Lower lobe of right lung (tissue), 2 donors: Measurements from ENCODE around the gene PARM1. TPM values are rescaled to one million over a fixed set of nuclear protein-coding genes. Genes with fewer than 3 reads are reported as not detected.

ENCODE experiments used
- ATAC-seq, 2 donors: fragments of 200-7000 bp; cut with Tn5 transposase; one replicate each; pipeline ENCODE4 v1.9.1; 2020 to 2022; ENCODE audit warnings: mild to moderate bottlenecking in 2 of 2, moderate library complexity in 2 of 2
- DNase-seq: peaks from one replicate; pipeline ENCODE4 v3.0.0-alpha.2; 2020
- H3K27ac ChIP-seq: fragments of 200-600 bp; one replicate; pipeline ENCODE4 v1.8.0; 2022
- H3K27me3 ChIP-seq: fragments of 200-600 bp; one replicate; pipeline ENCODE4 v1.8.0; 2022; ENCODE audit warnings: low read depth
- H3K36me3 ChIP-seq: fragments of 200-600 bp; one replicate; pipeline ENCODE4 v1.8.0; 2022; ENCODE audit warnings: mild to moderate bottlenecking
- H3K4me1 ChIP-seq: fragments of 200-600 bp; one replicate; pipeline ENCODE4 v1.8.0; 2022
- H3K4me3 ChIP-seq: fragments of 200-600 bp; one replicate; pipeline ENCODE4 v1.8.0; 2022; ENCODE audit warnings: mild to moderate bottlenecking
- H3K9me3 ChIP-seq: fragments of 200-600 bp; one replicate; pipeline ENCODE4 v1.8.0; 2022
- CTCF ChIP-seq: fragments of 200-600 bp; IDR thresholded peaks from one replicate; pipeline ENCODE4 v1.8.0; 2022; ENCODE audit warnings: antibody characterized with exemption, mild to moderate bottlenecking
- intact Hi-C: fragments of 100-400 bp; cut with DNase I; formaldehyde crosslinking; loops from one replicate; pipeline ENCODE4 v1.11.0; 2022
- total RNA-seq: library from RNA; stranded (reverse); fragmentation: NEBNext Ultra II Directional; extraction: Animal tissue kit (Norgen Biotek cat#: 25700); gene quantifications from one replicate; pipeline ENCODE4 v1.2.1, GENCODE V29; 2021
- donor health status: DM: no; HTN: yes; CAD: no; lungs with severe emphysema.

The PARM1 gene
- total RNA-seq, 1 donor from 2014 or later, result 64.1 TPM

DNA sequence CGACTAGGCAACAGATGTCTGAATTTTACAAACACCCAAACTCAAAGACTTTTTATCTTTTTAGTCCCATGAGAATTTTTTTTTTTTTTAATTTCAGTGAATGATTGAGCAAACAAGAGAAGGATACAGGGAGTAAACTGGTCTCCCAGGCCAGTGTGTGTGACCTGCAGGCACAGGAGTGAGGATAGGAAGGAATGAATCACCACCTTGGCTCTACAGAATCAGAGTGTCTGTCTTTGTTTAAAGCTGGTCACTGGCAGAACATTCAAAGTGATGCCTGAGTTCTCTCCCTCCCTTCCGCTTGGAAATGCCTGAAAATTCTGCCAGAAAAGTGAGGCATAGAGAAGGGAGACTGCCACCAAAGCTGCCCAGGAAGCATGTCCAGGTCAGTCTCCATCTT, 69.5 kb downstream of the PARM1 start:
- H3K4me3 ChIP-seq, result no peak overlapping the region
- H3K36me3 ChIP-seq, result no peaks in the 10 kb centered on the region
- H3K27me3 ChIP-seq, result no peaks in the 10 kb centered on the region
- DNase-seq, result no peak
- H3K4me1 ChIP-seq, result no peaks in the 10 kb centered on the region
- ATAC-seq, result no peak
- no peaks in the 10 kb centered on the region for H3K9me3 ChIP-seq
- intact Hi-C loops, result no loop called here
- TF ChIP-seq CTCF, result no peak
- no peak overlapping the region for H3K27ac ChIP-seq

DNA sequence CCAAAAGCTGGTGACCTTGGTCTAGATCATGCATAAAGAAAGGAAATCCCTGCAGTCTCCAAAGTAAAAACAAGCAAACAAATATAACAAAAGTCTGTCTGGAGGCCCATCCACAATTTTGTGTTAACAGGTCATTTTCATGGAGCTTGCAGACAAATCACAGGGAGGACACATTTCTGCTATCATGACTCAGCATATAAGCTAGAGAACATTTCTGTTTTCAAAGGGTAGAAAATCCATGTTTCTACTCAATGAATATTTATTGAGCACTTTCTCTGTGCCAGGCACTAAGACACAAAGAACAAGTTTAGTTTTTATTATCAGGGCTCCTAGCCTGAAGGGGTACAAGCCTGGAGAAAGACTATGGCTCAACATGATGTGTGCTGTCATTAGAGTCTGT, 71.1 kb downstream of the PARM1 start:
- H3K27ac ChIP-seq, result no peak overlapping the region
- intact Hi-C loops, result no loop called here
- no peak for TF ChIP-seq CTCF
- H3K36me3 ChIP-seq, result no peaks in the 10 kb centered on the region
- no peak overlapping the region for H3K4me3 ChIP-seq
- H3K4me1 ChIP-seq, result no peaks in the 10 kb centered on the region
- no peak for DNase-seq
- H3K27me3 ChIP-seq, result no peaks in the 10 kb centered on the region
- no peaks in the 10 kb centered on the region for H3K9me3 ChIP-seq
- no peak for ATAC-seq

DNA sequence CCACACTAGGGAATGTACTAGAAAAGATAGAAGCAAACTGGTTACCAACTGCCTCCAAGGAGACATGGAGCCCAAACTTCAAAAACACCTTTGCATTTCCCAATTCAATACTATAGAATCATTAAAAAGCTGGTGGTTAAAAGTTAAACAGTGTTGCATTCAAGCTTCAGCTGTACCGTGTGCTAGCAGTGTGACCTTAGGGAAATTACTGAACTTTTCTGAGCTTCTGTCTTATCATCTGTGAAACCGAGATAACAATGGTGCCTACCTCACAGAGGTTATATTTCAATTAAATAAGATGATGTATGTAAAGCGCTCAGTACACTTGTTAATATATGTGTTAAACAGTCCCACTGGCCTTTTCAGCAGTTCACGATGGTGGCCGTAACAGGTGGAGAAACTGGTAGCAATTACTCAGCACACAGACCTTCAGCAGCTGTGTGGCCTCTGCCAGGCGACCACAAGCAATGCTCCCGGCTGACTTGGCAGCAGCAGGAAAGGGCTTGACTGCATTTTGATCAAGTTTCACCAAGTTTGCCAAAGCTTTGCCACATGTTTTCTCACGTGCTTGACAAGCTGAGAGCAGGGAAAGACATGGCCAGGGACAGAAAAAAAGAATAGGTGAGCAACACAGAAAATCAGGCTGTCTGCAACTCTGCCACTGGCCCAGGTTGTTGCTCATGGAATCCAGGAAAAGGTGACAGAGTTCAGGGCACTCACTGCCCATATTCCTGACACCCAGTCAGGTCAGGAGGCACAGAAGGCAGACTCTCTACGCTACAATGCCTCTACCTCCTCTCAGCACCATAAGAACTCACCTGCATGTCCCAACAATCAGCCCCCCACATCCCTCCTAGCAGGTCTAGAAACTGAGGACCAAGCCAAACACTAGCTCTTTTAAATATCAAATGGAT, 72.1 kb downstream of the PARM1 start:
- Histone ChIP-seq H3K4me3 (no peak overlapping the region), H3K27me3 (no peaks in the 10 kb centered on the region), H3K9me3 (no peaks in the 10 kb centered on the region), H3K36me3 (no peaks in the 10 kb centered on the region), H3K4me1 (no peaks in the 10 kb centered on the region), H3K27ac (no peak overlapping the region)
- TF ChIP-seq CTCF, result no peak
- ATAC-seq, result peak in 1 of 2 donors; percentile 57
- intact Hi-C loops, result no loop called here
- no peak for DNase-seq

GRCh38 chr4:75005727-75006126, 72.8 kb downstream of the PARM1 start:
- no peak for DNase-seq
- H3K36me3 ChIP-seq, result no peaks in the 10 kb centered on the region
- ATAC-seq, result no peak
- no peaks in the 10 kb centered on the region for H3K27me3 ChIP-seq
- intact Hi-C loops, result no loop called here
- H3K4me3 ChIP-seq, result no peak overlapping the region
- H3K9me3 ChIP-seq, result no peaks in the 10 kb centered on the region
- H3K4me1 ChIP-seq, result no peaks in the 10 kb centered on the region
- no peak overlapping the region for H3K27ac ChIP-seq
- TF ChIP-seq CTCF, result no peak

DNA sequence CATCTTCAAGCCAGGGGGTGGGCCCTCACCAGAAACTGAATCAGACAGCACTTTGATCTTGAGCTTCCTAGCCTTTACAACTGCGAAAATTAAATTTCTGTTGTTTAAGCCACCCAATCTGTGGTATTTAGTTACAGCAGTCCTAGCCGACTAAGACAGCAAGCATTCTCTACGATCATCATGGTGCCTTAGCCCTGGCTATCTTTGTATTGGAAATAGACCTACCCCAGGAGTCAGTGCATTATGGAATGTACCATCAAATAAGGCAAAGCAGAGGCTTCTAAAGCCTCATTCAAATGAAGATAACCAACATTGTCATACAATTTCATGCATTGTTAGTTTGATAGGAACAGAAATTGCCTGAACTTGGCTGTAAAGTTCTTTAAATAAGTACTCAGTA, 75.0 kb downstream of the PARM1 start:
- Histone ChIP-seq H3K36me3 (no peaks in the 10 kb centered on the region), H3K27me3 (no peaks in the 10 kb centered on the region), H3K27ac (no peak overlapping the region), H3K4me3 (no peak overlapping the region), H3K9me3 (no peaks in the 10 kb centered on the region), H3K4me1 (no peaks in the 10 kb centered on the region)
- no peak for ATAC-seq
- intact Hi-C loops, result no loop called here
- DNase-seq, result no peak
- TF ChIP-seq CTCF, result no peak
